Keratinocyte (primary cell): ENCODE results near the gene CNNM2. TPM values are rescaled to one million over a fixed set of nuclear protein-coding genes. Genes with fewer than 3 reads are reported as not detected.

Source experiments
- polyA plus RNA-seq, 5 experiments: library from polyadenylated mRNA; depleted of rRNA in 3 of 5; stranded (reverse) in 3 of 5; stranded (forward) in 1 of 5; unstranded in 1 of 5; fragments of >200 nt; gene quantifications; 1 replicate in 1 of 5; 2 replicates in 3 of 5; 3 replicates in 1 of 5; pipeline versions ENCODE4 v1.2.1 to v1.2.3, GENCODE V29; 2011 to 2012; ENCODE audit warnings: missing spikeins in 2 of 5, low read depth in 1 of 5, low replicate concordance in 1 of 5
- small RNA-seq, 3 experiments: library from RNA; depleted of rRNA; stranded (forward); fragments of <200 nt; gene quantifications; one replicate each; pipeline ENCODE3, GENCODE V24; 2012; ENCODE audit warnings: low read depth in 3 of 3, low replicate concordance in 1 of 3; ENCODE audit not compliant: insufficient read length in 3 of 3

The CNNM2 gene
- polyA plus RNA-seq, 1 donor (not counting 4 experiments of a cell fraction or from before 2014, with no cell fraction given): 1.5 TPM

Small RNA genes within 50 kb of the gene (small RNA-seq; reads per million reads assigned to genes)
- gene AS3MT (0 reads per million in 3 experiments), gene RF00026 (0 reads per million in 3 experiments), gene RF02271 (0 reads per million in 3 experiments)

Other genes starting within 250 kb of the CNNM2 start
- gene ARL3, start 203.9 kb upstream of the CNNM2 start, polyA plus RNA-seq: 7.0 to 10.7 TPM (median 9.2 TPM) in 3 replicates
- gene SFXN2, start 203.7 kb upstream of the CNNM2 start, polyA plus RNA-seq: 1.7 to 5.7 TPM (median 5.0 TPM) in 3 replicates
- gene WBP1L, start 174.3 kb upstream of the CNNM2 start, polyA plus RNA-seq: 24.3 to 45.7 TPM (median 27.3 TPM) in 3 replicates
- not detected in 3 replicates for gene CYP17A1, start 80.9 kb upstream of the CNNM2 start, polyA plus RNA-seq
- 19.8 to 25.9 TPM (median 24.4 TPM) in 3 replicates for gene BORCS7, start 64.0 kb upstream of the CNNM2 start, polyA plus RNA-seq
- gene AS3MT, start 48.8 kb upstream of the CNNM2 start, polyA plus RNA-seq: 0.80 to 2.0 TPM (median 0.85 TPM) in 3 replicates